Activated CD4-positive, alpha-beta T cell treated with anti-CD3 and anti-CD28 coated beads, Interleukin-2, amount 50 U/mL, for 16 hours (primary cell): ENCODE data around the gene NTS.
A peak's percentile ranks its signal among the peaks of the same experiment; 100 is the strongest.

Source experiments
- DNase-seq: peaks from one replicate; pipeline ENCODE4 v3.0.0-alpha.2; 2020

Gene NTS

GRCh38 chr12:85874031-85874461 is at the start of gene NTS:
TSS of gene NTS (plus strand) at chr12:85874295. CDS start at chr12:85874404, 109 bp downstream.
- no peak for DNase-seq

GRCh38 chr12:85825746-85826145 is 48.3 kb upstream of the NTS start:
- DNase-seq: no peak

- DNase-seq: no peak
Observed at GRCh38 chr12:85828576-85828975, 45.5 kb upstream of the NTS start.

GRCh38 chr12:85829391-85829790 is 44.7 kb upstream of the NTS start:
- no peak for DNase-seq

- DNase-seq: no peak
Observed at GRCh38 chr12:85831327-85831990, 42.6 kb upstream of the NTS start.

GRCh38 chr12:85833579-85833978 is 40.5 kb upstream of the NTS start:
- DNase-seq: no peak

- DNase-seq: no peak
Observed at GRCh38 chr12:85834378-85834777, 39.7 kb upstream of the NTS start.

- DNase-seq: no peak
Observed at GRCh38 chr12:85835426-85836196, 38.5 kb upstream of the NTS start.

- DNase-seq: no peak
Observed at GRCh38 chr12:85836197-85837090, 37.7 kb upstream of the NTS start, which contains the start of gene RASSF9. TSS of gene RASSF9 (minus strand) at chr12:85836409. CDS start at chr12:85836201, 208 bp downstream.

GRCh38 chr12:85843606-85844310 is 30.3 kb upstream of the NTS start:
- no peak for DNase-seq

- no peak for DNase-seq
Observed at GRCh38 chr12:85849344-85849743, 24.8 kb upstream of the NTS start.

- no peak for DNase-seq
Observed at GRCh38 chr12:85855305-85855704, 18.8 kb upstream of the NTS start.

GRCh38 chr12:85856966-85857365 is 17.1 kb upstream of the NTS start:
- no peak for DNase-seq

- no peak for DNase-seq
Observed at GRCh38 chr12:85865890-85866289, 8.2 kb upstream of the NTS start.

- peak; percentile 20 for DNase-seq
Observed at GRCh38 chr12:85866986-85867776, 6.9 kb upstream of the NTS start.

- DNase-seq: peak; percentile 40
Observed at GRCh38 chr12:85872497-85873091, 1.5 kb upstream of the NTS start.

- no peak for DNase-seq
Observed at GRCh38 chr12:85877459-85877858, 3.4 kb downstream of the NTS start.

- no peak for DNase-seq
Observed at GRCh38 chr12:85883763-85884162, 9.7 kb downstream of the NTS start.

GRCh38 chr12:85894653-85895052 is 20.6 kb downstream of the NTS start:
- no peak for DNase-seq

GRCh38 chr12:85920324-85920947 is 46.3 kb downstream of the NTS start:
- DNase-seq: peak; percentile 25
